ENCODE measurements around the gene CEACAM1.
"Not testable (repeated sequence)": the region's sequence is repeated elsewhere in the genome, so short reads cannot be mapped to it uniquely, and the experiment has no call there.

CEACAM1 gene

DNA sequence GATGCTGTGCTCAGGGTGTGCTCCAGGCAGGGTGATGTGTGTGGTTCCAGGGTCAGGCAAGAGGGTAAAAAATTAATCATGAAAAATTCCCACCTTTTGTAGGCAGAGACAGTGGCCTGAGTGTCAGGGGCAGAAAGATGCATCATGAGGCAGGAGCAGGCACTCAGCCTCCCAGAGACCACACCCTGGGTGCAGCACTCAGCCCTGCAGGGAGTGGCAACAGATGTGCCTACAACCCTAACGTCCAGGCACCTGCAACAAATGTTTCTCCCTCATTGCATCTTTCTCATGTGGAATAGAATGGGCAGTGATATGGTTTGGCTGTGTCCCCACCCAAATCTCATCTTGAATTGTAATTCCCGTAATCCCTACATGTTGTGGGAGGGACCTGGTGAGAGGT lies 19.6 kb upstream of the CEACAM1 start:
- no peak for DNase-seq

GRCh38 chr19:42546831-42547500 lies 18.7 kb upstream of the CEACAM1 start:
- DNase-seq, result no peak

DNA sequence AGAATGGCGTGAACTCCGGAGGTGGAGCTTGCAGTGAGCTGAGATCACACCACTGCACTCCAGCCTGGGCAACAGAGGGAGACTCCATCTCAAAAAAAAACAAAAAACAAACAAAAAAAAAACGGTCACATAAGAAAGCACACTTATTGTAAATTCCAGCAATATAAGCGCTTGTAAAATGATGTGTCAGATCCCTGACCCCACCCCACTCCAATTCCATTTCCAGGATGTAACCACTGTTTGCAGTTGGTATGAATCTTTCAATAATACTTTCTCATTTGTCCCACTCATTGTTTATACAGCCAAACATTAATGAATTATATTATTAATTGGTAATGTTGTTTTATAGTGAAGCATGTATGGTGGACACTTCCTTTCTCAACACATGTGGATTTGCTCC lies 15.9 kb upstream of the CEACAM1 start:
- DNase-seq, result no peak

GRCh38 chr19:42542791-42543190 lies 14.5 kb upstream of the CEACAM1 start:
- DNase-seq, result no peak

DNA sequence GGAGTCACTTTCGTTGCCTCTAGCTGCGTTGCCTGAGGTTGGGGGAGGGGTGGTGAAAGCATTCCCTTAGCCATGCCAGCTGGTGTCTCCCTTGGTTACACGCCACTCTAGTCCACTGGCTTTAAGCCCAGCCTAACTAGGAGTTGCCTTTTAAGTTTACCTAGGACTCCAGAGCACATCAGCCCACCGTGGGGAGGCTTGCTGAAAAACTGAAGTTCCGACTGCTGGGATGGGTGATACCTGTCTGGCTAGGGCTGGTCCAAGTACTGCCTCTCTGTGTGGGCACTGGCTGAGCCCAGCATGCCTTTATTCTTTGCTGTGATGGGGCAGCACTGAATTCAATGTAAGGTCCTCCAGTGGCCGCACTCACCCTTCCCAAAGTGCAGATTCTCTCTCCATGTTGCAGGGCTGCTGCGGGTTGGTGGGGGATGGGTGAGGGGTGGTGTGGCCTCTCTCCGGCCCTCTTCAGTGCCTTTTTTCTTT lies 11.8 kb upstream of the CEACAM1 start:
- DNase-seq, result no peak

DNA sequence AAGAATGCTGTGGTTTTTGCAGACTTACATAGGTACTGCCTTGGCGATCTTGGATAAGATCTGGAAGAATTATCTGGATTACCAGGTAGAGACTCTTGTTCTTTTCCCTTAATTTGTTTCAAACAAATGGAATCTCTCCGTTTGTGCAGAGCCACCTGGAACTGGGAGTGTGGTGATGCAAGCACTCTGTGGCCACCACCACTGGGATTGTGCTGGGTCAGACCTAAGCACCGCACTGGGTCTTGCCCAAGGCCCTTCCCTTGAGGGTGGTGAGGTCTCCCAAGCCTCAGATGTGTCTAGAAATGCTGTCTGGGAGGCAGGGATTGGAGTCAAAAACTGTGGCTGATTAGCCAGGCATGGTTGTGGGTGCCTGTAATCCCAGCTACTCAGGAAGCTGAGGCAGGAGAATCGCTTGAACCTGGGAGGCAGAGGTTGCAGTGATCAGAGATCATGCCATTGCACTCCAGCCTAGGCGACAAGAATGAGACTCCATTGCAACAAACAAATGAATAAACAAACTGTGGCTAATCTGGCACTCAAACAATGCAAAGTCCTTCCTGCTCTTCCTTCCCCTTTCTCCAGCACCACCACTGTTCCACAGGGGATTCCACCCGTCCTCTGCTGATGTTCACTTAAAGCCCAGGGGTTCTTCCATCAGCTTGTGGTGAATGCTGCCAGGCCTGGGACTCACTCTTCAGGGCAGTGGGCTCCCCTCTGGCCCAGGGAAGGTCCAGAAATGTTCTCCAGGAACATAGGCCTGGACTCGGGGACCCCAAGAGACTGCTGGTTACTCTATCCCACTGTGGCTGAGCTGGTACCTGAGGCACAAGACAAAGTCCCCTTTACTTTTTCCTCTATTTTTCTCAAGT lies 10.8 kb upstream of the CEACAM1 start:
- no peak for DNase-seq

GRCh38 chr19:42535276-42535675 lies 7.0 kb upstream of the CEACAM1 start:
- not testable (repeated sequence) for DNase-seq

DNA sequence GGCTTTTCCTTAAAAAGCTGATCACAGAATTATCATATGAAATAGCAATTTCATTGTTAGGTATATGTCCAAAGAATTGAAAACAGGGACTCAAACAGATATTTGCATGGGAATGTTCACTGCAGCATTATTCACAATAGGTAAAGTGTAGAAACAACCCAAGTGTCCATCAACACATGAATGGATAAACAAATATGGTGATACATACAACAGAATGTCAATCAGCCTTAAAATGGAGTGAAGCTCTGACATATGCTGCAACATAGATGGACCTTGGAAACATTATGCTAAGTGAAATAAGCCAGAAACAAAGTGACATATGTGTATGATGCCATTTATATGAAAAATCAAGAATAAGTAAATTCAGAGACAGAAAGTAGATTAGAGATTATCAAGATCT lies 6.1 kb upstream of the CEACAM1 start:
- DNase-seq, result no peak

DNA sequence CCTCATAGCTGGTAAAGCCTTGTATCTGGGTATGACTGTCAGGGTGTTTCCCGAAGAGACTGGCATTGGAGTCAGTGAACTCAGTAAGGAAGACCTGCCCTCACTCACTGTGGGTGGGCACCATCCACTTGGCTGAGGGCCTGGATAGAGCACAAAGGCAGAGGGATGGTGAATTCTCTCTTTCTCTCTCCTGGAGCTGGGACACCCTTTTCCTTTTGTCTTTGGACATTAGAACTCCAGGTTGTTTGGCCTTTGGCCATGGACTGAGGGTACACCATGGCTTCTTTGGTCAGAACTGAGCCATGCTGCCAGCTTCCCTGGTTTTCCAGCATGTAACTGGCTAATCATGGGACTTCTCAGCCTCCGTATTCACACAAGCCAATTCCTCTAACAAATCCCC lies 4.6 kb upstream of the CEACAM1 start:
- DNase-seq, result no peak

DNA sequence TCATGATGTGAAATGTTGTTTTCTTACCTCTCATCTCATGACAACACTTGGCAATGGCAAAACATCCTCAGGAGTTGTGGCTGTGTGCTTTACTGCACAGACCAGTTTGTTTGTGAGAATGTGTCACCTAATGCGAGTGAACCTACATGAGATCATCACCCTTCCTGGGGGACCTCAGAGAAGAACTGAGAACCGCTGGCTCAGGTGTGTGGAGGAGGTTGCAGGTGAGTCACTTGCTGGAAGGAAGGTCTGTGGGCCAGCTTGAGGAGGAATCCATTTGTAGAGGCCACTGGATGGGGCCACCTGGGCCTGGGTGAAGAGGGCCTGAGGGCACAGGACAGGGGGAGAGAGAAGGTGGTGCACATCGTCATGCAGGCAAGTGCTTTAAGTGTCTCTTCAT lies 3.0 kb upstream of the CEACAM1 start:
- no peak for DNase-seq

DNA sequence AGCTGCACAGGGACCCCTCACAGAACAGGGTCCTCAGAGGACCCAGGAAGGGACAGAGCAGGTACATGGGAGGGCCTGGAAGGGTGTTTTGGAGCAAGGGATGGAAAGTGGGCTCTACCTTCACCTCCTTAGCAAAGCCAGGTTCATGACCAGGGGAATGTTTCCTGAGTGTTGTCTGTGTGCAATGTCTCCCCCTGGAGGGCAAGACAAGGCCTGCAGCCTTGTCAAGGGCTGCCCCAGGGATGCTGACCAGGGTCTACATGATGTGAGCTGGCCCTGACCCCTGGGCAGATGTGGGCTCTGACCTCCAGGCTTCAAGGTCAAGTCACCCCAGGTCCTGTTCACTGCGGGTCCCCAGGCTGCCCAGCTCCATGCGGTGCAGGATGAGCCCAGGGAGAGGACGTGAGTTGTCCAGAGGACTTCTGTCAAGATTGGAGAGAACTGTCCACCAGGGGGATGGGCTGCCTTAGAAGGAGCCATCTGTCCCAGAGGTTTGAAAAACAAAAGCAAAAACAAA lies 1.0 kb upstream of the CEACAM1 start:
- peak; percentile 51 to 62 for DNase-seq

GRCh38 chr19:42524943-42525342 lies 3.3 kb downstream of the CEACAM1 start:
- DNase-seq, result no peak

- DNase-seq, result no peak
Observed at GRCh38 chr19:42524250-42524649, 4.0 kb downstream of the CEACAM1 start.

- not testable (repeated sequence) for DNase-seq
Observed at GRCh38 chr19:42522262-42522661, 6.0 kb downstream of the CEACAM1 start.

- no peak for DNase-seq
Observed at GRCh38 chr19:42521346-42522030, 6.8 kb downstream of the CEACAM1 start.

DNA sequence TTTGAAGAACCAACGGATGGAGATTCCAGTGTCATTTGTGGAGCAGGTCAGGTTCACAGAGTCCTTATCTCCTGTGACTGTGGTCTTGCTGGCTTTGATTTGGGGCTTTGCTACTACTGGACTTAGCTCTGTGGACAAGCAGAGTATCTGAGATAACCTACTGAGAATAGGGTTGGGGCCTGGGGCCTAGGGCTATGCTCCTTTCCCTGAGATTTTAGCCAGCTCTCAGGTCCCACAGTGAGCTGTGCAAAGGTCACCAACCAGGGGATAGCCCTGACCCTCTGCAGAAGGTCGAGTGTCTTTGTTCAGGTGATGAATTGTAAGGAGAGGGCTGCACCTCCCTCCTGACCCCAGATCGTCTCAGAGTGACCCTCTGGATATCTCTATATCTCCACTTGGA lies 9.2 kb downstream of the CEACAM1 start:
- no peak for DNase-seq

DNA sequence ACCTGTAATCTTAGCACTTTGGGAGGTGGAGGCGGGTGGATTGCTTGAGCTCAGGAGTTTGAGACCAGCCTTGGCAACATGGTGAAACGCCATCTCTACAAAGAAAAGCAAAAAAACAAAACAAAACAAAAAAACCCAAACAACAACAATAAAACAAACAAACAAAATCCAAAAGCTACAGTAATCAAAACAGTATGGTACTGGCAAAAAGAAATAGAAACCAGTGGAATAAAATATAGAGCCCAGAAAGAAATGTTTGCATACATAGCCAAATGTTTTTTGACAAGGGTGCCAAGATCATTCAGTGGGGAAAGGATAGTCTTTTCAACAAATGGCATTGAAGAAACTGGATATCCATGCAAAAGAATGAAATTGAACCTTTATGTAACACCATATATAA lies 11.5 kb downstream of the CEACAM1 start:
- no peak for DNase-seq

- DNase-seq, result no peak
Observed at GRCh38 chr19:42515241-42515832, 12.9 kb downstream of the CEACAM1 start.

GRCh38 chr19:42514449-42514848 lies 13.8 kb downstream of the CEACAM1 start:
- DNase-seq, result no peak

DNA sequence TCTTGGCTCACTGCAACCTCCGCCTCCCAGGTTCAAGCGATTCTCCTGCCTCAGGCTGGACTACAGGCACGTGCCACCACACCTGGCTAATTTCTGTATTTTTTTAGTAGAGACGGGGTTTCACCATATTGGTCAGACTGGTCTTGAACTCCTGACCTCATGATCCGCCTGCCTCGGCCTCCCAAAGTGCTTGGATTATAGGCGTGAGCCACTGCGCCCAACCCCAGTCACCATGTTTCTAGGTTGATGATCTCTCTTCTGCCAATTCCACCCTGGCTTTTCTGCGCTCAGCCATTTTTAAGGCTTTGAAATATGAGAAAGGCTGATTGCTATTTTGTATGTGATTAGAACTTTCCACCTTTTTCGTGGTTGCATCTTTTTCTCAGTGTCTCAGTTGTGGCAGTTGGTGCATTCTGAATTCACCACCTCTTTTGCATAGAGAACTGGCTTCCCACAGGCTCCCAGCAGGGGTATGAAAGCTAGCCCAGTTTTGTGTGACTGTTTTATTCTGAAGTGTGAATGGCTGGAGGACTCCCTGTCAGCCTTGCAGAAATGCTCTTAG lies 15.5 kb downstream of the CEACAM1 start:
- no peak for DNase-seq

- DNase-seq, result no peak
Observed at GRCh38 chr19:42512130-42512636, 16.1 kb downstream of the CEACAM1 start.

DNA sequence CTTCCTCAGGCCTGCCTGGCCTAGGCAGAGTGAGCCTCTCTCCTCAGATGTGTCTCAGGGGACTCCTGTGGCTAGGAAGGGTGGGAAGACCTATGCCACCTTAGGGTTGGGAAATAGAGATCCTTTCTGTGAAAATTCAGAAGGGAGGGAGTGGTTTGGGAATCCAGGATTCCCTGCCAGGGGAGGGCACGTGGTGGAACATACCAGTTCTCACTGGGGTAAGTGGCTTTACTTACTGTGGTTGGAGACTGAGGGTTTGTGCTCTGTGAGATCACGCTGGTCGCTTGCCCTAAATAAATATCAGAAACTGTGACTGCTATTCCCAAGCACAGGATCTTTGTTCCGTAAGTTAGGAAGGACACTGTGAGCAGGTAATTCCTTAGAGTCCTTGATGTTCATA lies 16.9 kb downstream of the CEACAM1 start:
- DNase-seq, result no peak

All from stimulated activated CD4-positive, alpha-beta T cell treated with anti-CD3 and anti-CD28 coated beads, Interleukin-4, amount 100 ng/mL, for 4 hours (primary cell).